A549 (cell line): ENCODE results near the gene SIRT7. TPM values are rescaled to one million over a fixed set of nuclear protein-coding genes. Genes with fewer than 3 reads are reported as not detected.
A peak's percentile ranks its signal among the peaks of the same experiment; 100 is the strongest.

ENCODE experiments used
- ATAC-seq, 2 experiments: fragments of 200-7000 bp in 1 of 2; fragments of >200 bp in 1 of 2; cut with Nextera tagmentation in 1 of 2; cut with Tn5 transposase in 1 of 2; 3 replicates each; pipeline versions ENCODE4 v1.8.0 to v1.9.1; 2018 to 2020; ENCODE audit warnings: mild to moderate bottlenecking in 1 of 2, moderate library complexity in 1 of 2
- CTCF ChIA-PET: fragments of 300-600 bp; sonication (Branson Sonifier 250); formaldehyde crosslinking; extraction: SDS; loops from one replicate; lab custom pipeline; 2021; ENCODE audit warnings: antibody characterized with exemption, inconsistent platforms; lab: Yijun Ruan, JAX
- POLR2A ChIA-PET: fragments of 350-600 bp; formaldehyde crosslinking; extraction: SDS; loops from one replicate; lab custom pipeline; 2021; ENCODE audit warnings: antibody characterized with exemption, inconsistent platforms; lab: Yijun Ruan, JAX
- DNase-seq, 2 experiments: peaks; one replicate each; pipeline versions ENCODE4 v3.0.0 to v3.0.0-alpha.2; 2011 to 2016; ENCODE audit warnings: low read depth in 1 of 2, low spot score in 1 of 2
- FAIRE-seq: peaks from 2 replicates; lab custom pipeline; 2011; peaks lifted over from hg19 to GRCh38; lab: Jason Lieb, UNC
- H3K27ac ChIP-seq, 2 experiments: fragments of >200 bp; sonication (Bioruptor Twin); formaldehyde crosslinking; 3 replicates each; pipeline ENCODE4 v1.5.1; 2016 to 2017
- H3K4me1 ChIP-seq: fragments of >200 bp; sonication (Bioruptor Twin); formaldehyde crosslinking; 3 replicates; pipeline ENCODE4 v1.6.1; 2016
- H3K4me2 ChIP-seq: fragments of >200 bp; sonication (Bioruptor Twin); formaldehyde crosslinking; 3 replicates; pipeline ENCODE4 v1.6.1; 2016
- H3K4me3 ChIP-seq: fragments of >200 bp; sonication (Bioruptor Twin); formaldehyde crosslinking; 3 replicates; pipeline ENCODE4 v1.5.1; 2016
- H3K9me3 ChIP-seq: fragments of >200 bp; sonication (Bioruptor Twin); formaldehyde crosslinking; 3 replicates; pipeline ENCODE4 v1.6.1; 2016
- BCL3 ChIP-seq: fragments of >200 bp; sonication (Bioruptor Twin); formaldehyde crosslinking; IDR thresholded peaks from 3 replicates; pipeline ENCODE4 v1.6.1; 2016
- CBX2 ChIP-seq: fragments of 200-600 bp; sonication (generic); IDR thresholded peaks from 2 replicates; pipeline ENCODE4 v1.6.1; 2016; ENCODE audit warnings: low read depth, mild to moderate bottlenecking, borderline replicate concordance
- CBX8 ChIP-seq: fragments of 200-600 bp; sonication (generic); IDR thresholded peaks from 2 replicates; pipeline ENCODE4 v1.6.1; 2016
- CHD4 ChIP-seq: fragments of 200-600 bp; sonication (generic); IDR thresholded peaks from 2 replicates; pipeline ENCODE4 v1.6.1; 2016; ENCODE audit warnings: antibody characterized with exemption, mild to moderate bottlenecking, borderline replicate concordance
- CTCF ChIP-seq: fragments of >200 bp; sonication (Bioruptor Twin); formaldehyde crosslinking; IDR thresholded peaks from 3 replicates; pipeline ENCODE4 v1.5.1; 2016
- ELK1 ChIP-seq: fragments of 150-350 bp; IDR thresholded peaks from 2 replicates; pipeline ENCODE4 v1.6.1; 2014; ENCODE audit warnings: low read depth, mild to moderate bottlenecking, low read length
- EP300 ChIP-seq, 2 experiments: fragments of >200 bp; sonication (Bioruptor Twin); formaldehyde crosslinking; IDR thresholded peaks; 2 replicates in 1 of 2; 3 replicates in 1 of 2; pipeline ENCODE4 v1.6.1; 2016 to 2017
- ESRRA ChIP-seq: fragments of 150-350 bp; IDR thresholded peaks from 2 replicates; pipeline ENCODE4 v1.6.1; 2014; ENCODE audit warnings: mild to moderate bottlenecking, low read length, borderline replicate concordance
- FOXS1 ChIP-seq: fragments of 250-450 bp; sonication (Bioruptor Pico); IDR thresholded peaks from 2 replicates; pipeline ENCODE4 v1.5.0; 2020; ENCODE audit warnings: mild to moderate bottlenecking, moderate library complexity
- KDM5A ChIP-seq: fragments of 200-600 bp; sonication (generic); IDR thresholded peaks from 2 replicates; pipeline ENCODE4 v1.6.1; 2016; ENCODE audit warnings: antibody characterized with exemption, mild to moderate bottlenecking
- NFE2L2 ChIP-seq: fragments of 150-350 bp; conservative IDR thresholded peaks from 2 replicates; pipeline ENCODE4 v1.6.1; 2014; ENCODE audit warnings: low read length
- NR3C1 ChIP-seq: fragments of >200 bp; sonication (Bioruptor Twin); formaldehyde crosslinking; IDR thresholded peaks from 3 replicates; pipeline ENCODE4 v1.6.1; 2017
- REST ChIP-seq: fragments of 200-600 bp; sonication (generic); IDR thresholded peaks from 2 replicates; pipeline ENCODE4 v1.6.1; 2016; ENCODE audit warnings: antibody characterized with exemption, mild to moderate bottlenecking, moderate library complexity
- RNF2 ChIP-seq: fragments of 200-600 bp; sonication (generic); IDR thresholded peaks from 2 replicates; pipeline ENCODE4 v1.6.1; 2016; ENCODE audit warnings: low read depth, mild to moderate bottlenecking, antibody characterized with exemption, moderate library complexity, borderline replicate concordance
- SREBF2 ChIP-seq: fragments of 450-650 bp; IDR thresholded peaks from 2 replicates; pipeline ENCODE4 v1.6.1; 2014; ENCODE audit warnings: mild to moderate bottlenecking, moderate library complexity
- ZC3H11A ChIP-seq: fragments of 450-650 bp; IDR thresholded peaks from 2 replicates; pipeline ENCODE4 v1.6.1; 2014; ENCODE audit warnings: antibody characterized with exemption, mild to moderate bottlenecking
- WGBS: methylation state at CpG from one replicate; pipeline ENCODE4 v1.1.6; 2017; ENCODE audit errors: missing lambda C conversion rate; 5-methylcytosine and 5-hydroxymethylcytosine counted together
- polyA plus RNA-seq, 4 experiments: library from polyadenylated mRNA; depleted of rRNA in 3 of 4; stranded (reverse); fragments of >200 nt; fragmentation: RNase III in 1 of 4; extraction: RNeasy Plus Mini Kit Qiagen cat#74134 plus additional on column Dnase treatment in 1 of 4; gene quantifications; 2 replicates in 3 of 4; 3 replicates in 1 of 4; pipeline ENCODE4 v1.2.3, GENCODE V29; 2011 to 2017

Gene SIRT7
- polyA plus RNA-seq, 2 of the 4 experiments (the other 2 are of a cell fraction): 9.8 to 35.2 TPM

GRCh38 chr17:81956607-81957589 is 38.9 kb upstream of the SIRT7 start (continued):
- TF ChIP-seq REST (no peak), CHD4 (no peak)
- TF ChIP-seq, all 56 proteins: peak for 0

GRCh38 chr17:81955756-81956544 is 38.0 kb upstream of the SIRT7 start:
- H3K4me2 ChIP-seq: no peak overlapping the region
- no peaks in the 10 kb centered on the region; the same call in 2 of the 3 replicates for H3K9me3 ChIP-seq
- ChIA-PET CTCF (interaction anchor here (0.6 to 17.3 kb wide), 12 partner anchors 13 to 250 kb away, joined by 3 to 170 read pairs (median 3); partner anchors contain the start of genes CENPX, DCXR, LRRC45 and MAFG), POLR2A (interaction anchor here (1.2 kb wide), 1 partner anchor 66 kb away, joined by 4 read pairs; the partner anchor contains the start of gene CENPX)
- peaks cover 15% of the 10 kb centered on the region; the same call in 1 of the 3 replicates for H3K4me1 ChIP-seq
- TF ChIP-seq CTCF: no peak
- no peak for TF ChIP-seq NR3C1
- no peak for FAIRE-seq
- H3K27ac ChIP-seq: peak overlapping the region in 1 of 2 experiments; percentile 8; a peak in 1 of 6 replicates
- no peak for DNase-seq
- H3K4me3 ChIP-seq: no peak overlapping the region
- WGBS: 73% methylated on average over 8 of the region's 13 CpGs
- no peak for ATAC-seq

- Histone ChIP-seq H3K27ac (no peak overlapping the region), H3K9me3 (no peaks in the 10 kb centered on the region; the same call in 2 of the 3 replicates), H3K4me2 (no peak overlapping the region), H3K4me3 (no peak overlapping the region), H3K4me1 (peaks cover 8% of the 10 kb centered on the region; the same call in 1 of the 3 replicates)
- no peak for DNase-seq
- ATAC-seq: no peak
- CTCF ChIA-PET: interaction anchor here (0.5 to 17.3 kb wide), 14 partner anchors 13 to 251 kb away, joined by 3 to 170 read pairs (median 3); partner anchors contain the start of genes CENPX, DCXR, LRRC45 and MAFG
- no peak for FAIRE-seq
- TF ChIP-seq ELK1 (no peak), CBX2 (no peak), BCL3 (no peak), SREBF2 (no peak), CBX8 (no peak), RNF2 (no peak), KDM5A (no peak), ZC3H11A (no peak), NFE2L2 (no peak), ESRRA (no peak), FOXS1 (no peak), EP300 (IDR thresholded peaks at IDR 0.05) (no peak)
- WGBS: 93% methylated on average over 25 of the region's 26 CpGs
- POLR2A ChIA-PET: interaction anchor here (1.2 kb wide), 1 partner anchor 67 kb away, joined by 4 read pairs; the partner anchor contains the start of gene CENPX
These were observed 37.2 kb upstream of the SIRT7 start for GRCh38 chr17:81955058-81955681.
